Stimulated activated CD8-positive, alpha-beta memory T cell treated with anti-CD3 and anti-CD28 coated beads, Interleukin-15, amount 100 ng/mL, for 24 hours (primary cell): ENCODE data around the gene CLDN9.
A peak's percentile ranks its signal among the peaks of the same experiment; 100 is the strongest.

Experiments used
- DNase-seq: peaks from one replicate; pipeline ENCODE4 v3.0.0-alpha.2; 2020; ENCODE audit warnings: low read depth

CLDN9 gene

DNA sequence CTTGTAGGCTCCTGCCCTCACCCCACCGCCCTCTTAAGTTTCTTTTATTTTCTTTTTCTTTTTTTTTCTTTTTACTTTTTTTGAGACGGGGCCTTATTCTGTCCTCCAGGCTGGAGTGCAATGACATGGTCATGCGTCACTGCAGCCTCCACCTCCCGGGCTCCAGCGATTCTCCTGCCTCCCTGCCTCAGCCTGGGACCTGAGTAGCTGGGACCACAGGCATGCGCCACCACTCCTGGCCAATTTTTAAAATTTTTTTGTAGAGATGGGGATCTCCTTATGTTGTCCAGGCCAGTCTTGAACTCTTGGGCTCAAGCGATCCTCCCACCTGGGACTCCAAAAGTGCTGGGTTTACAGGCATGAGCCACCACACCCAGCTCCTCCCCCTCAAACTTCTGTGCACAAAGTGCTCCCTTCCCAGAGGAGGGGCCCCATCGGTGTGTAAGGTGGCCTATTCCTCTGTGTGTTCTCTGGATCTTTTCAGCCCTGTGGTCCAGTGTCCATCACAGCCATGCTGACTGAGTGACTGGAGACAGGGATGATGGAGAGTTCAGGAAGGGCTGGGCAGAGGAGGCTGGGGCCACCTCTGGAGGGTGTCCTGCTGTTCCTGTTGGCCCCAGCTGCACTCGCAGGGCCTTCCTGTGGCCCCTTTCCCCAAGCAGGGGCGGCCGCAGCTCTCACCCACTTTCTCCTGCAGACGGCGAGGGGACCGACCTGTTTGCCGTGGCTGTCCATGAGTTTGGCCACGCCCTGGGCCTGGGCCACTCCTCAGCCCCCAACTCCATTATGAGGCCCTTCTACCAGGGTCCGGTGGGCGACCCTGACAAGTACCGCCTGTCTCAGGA is 43.8 kb downstream of the CLDN9 start:
- DNase-seq: no peak

DNA sequence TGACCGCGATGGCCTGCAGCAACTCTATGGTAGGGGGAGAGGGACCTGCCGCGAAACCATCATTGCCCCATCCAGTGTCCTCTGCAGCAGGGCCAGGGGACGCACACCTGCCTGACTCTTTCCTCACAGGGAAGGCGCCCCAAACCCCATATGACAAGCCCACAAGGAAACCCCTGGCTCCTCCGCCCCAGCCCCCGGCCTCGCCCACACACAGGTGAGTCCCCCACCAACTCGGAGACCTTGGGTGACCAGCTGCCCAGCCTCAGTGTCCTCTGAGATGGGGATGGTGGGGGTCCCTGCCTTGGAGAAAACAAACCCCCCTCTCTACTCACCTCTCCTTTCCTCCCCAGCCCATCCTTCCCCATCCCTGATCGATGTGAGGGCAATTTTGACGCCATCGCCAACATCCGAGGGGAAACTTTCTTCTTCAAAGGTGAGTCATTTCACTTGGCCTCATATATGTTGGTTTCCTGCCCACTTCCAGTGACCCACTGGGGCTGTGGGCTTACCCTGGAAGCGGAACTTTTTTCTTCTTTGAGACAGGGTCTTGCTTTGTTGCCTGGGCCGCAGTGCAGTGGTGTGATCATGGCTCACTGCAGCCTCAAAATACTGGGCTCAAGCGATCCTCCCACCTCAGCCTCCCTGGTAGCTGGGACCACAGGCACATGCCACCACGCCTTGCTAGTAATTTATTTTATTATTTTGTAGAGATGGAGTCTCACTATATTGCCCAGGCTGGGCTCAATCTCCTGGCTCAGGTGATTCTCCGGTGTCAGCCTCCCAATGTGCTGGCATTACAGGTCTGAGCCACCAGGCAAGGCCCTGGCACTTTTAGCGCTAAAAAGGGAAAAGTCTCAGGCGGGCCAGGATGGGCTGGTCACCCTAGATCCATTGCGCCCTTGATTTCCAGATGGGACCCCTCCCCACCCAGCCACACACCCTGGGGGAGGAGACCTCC is 44.7 kb downstream of the CLDN9 start:
- no peak for DNase-seq

DNA sequence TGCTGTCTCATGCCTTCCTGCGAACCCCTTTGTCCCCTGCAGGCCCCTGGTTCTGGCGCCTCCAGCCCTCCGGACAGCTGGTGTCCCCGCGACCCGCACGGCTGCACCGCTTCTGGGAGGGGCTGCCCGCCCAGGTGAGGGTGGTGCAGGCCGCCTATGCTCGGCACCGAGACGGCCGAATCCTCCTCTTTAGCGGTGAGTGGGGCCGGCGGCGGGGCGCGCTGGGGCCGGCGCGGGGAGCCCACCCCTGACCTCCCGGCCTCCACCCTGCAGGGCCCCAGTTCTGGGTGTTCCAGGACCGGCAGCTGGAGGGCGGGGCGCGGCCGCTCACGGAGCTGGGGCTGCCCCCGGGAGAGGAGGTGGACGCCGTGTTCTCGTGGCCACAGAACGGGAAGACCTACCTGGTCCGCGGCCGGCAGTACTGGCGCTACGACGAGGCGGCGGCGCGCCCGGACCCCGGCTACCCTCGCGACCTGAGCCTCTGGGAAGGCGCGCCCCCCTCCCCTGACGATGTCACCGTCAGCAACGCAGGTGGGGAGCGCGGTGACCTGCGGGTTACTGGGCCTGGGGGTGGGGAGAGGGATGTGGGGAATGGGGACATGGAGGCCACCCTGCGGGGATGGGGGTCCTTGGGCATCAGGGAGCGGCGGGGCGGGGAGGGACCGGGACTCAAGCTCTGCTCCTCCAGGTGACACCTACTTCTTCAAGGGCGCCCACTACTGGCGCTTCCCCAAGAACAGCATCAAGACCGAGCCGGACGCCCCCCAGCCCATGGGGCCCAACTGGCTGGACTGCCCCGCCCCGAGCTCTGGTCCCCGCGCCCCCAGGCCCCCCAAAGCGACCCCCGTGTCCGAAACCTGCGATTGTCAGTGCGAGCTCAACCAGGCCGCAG is 45.7 kb downstream of the CLDN9 start:
- DNase-seq: no peak

DNA sequence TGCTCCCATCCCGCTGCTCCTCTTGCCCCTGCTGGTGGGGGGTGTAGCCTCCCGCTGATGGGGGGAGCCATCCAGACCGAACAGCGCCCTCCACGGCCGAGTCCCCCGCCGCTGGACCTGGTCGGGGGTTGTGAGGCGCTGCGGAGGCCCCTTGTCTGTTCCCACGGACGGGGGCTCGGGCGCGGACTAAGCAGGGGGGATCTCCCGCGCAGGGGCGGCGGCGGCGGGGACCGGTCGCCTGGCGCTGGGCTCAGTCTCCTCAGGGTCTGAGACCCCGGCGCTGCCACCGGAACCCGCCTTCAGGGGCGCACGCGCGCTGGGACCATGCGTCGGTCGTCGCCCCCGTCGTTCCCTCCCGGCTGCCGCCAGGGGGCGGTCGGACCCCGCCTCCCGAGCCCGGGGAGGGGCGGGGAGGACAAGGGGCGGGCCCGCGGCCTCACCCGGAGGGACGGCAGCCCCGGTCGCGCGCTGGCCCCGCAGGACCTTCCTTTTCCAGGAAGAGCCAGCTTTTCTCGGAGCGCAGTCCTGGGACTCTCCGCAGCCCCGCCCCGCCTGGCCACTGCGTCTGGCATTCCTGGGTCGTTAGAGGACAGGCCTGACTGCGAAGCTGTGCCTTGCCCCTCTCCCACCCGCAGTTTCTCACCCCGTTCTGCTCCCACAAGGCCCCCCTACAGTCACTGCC is 46.5 kb downstream of the CLDN9 start:
- peak; percentile 81 for DNase-seq

DNA sequence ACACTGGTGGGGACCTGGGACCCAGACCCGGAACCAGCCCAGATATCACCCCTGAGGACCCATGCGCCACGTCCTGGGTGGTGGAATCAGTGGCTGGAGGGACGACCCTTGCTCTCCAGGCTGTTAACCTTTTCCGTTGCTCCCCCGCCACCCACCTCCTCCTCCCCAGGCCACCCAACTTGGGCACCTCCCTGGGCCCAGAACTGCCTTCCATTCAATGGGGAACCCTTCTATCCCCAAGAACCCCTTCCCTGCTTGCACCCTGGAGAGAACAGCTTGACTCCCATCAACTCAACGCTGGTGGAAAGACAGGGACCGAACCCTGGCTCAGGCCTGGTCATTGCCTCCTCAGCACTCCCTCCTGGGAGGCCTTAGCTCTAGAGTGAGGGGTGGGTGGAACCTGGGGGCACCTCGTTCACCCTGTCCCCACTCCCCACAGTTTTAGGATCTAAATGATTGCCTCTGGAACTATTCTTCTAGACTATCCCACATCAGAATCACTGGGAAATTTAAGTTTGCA is 47.1 kb downstream of the CLDN9 start:
- DNase-seq: no peak

DNA sequence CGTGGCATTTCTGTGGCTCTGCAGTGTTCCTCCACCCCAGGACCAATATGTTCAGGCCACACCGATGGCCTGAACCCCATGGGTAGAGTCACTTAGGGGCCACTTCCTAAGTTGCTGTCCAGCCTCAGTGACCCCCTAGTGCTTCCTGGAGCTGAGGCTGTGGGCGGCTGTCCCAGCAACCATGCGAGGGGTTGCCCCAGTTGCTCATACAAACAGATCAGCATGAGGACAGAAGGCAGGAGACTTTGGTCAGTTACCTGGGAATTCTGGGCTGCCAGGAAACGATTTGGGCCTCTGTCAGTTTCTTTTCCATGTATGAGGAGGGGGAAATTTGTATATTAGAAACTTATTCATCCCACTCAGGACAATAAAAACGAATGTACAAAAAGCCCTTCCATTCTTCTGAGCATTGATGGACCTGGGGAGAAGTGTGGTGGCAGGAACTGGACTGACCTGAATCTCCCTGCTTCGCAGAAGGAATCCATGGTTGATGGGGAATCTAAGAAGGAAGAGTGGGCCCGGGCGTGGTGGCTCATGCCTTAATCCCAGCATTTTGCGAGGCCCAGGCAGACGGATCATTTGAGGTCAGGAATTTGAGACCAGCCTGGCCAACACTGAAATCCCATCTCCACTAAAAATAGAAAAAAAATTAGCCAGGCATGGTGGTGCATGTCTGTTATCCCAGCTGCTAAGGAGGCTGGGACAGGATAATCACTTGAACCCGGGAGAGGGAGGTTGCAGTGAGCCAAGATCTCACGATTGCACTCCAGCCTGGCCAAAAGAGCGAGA is 47.8 kb downstream of the CLDN9 start:
- DNase-seq: no peak

DNA sequence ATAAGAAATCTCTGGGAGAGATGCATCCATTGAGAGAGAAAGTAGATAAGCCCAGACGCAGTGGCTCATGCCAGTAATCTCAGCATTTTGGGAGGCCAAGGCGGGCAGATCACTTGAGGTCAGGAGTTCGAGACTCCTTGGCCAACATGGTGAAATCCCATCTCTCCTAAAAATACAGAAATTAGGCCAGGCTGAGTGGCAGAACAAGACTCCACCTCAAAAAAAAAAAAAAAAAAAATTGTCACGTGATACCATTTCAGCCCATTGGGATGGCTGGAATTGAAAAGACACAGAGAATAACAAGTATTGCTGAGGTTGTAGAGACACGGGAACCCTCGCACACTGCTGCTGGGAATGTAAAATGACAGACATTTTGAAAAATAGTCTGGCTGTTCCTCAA is 49.8 kb downstream of the CLDN9 start:
- no peak for DNase-seq

DNA sequence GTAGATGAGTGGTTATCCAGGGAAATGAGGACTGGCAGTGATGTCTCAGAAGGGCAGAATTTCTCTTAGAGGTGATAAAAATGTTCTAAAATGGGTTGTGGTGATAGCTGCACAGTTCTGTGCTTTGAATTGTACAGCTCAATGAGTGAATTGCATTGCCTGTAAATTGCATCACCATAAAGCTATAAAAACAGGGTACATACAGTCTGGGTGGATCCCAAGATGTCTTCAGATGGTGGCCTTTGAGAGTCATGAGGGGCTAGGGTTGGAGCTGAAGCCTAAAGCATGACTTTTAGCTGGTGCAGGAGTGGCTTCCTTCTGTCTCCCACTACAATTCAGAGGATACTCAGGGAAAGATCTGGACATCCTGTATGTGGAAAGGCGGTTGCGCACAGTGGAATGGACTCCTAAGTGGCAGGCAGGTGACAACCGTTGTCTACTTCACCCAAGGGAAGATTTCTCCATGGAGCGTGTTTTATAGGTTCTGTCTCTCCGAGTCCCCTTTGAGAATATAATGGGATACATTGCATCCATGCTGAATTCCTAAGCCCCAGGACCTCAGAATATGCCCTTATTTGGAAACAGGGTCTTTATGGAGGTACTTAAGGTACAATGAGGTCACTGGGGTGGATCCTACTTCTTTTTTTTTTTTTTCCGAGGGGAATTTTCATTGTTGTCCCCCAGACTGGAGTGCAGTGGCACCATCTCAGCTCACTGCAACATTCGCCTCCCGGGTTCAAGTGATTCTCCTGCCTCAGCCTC is 51.1 kb downstream of the CLDN9 start:
- no peak for DNase-seq
